Measurements from ENCODE around the gene TTLL11.

GRCh38 chr9:121779381-121780117 is 313.6 kb downstream of the TTLL11 start:
- TF ChIP-seq EZH2 (IDR thresholded peaks at IDR 0.05; ENCODE audit: low read length) (no peak), CTCF (optimal IDR thresholded peaks at IDR 0.05 in 1 of 3, IDR thresholded peaks at IDR 0.05 in 1 of 3, conservative IDR thresholded peaks at IDR 0.05 in 1 of 3; ENCODE audit: extremely low read depth in 1 of 3, insufficient read depth in 2 of 3, low read length in 3 of 3) (no peak)

Data from keratinocyte (primary cell).